K562 treated with DMSO at 1 percent for 48 hours (cell line): ENCODE data around the gene CSF3R. TPM values are rescaled to one million over a fixed set of nuclear protein-coding genes. Genes with fewer than 3 reads are reported as not detected.

Source experiments
- total RNA-seq: library from RNA; unstranded; fragments of 300-600 nt; gene quantifications from 2 replicates; pipeline ENCODE4 v1.2.3, GENCODE V29; 2022; ENCODE audit warnings: low replicate concordance; ENCODE audit errors: extremely low read depth

Gene CSF3R
- total RNA-seq = not detected in 2 replicates

DNA sequence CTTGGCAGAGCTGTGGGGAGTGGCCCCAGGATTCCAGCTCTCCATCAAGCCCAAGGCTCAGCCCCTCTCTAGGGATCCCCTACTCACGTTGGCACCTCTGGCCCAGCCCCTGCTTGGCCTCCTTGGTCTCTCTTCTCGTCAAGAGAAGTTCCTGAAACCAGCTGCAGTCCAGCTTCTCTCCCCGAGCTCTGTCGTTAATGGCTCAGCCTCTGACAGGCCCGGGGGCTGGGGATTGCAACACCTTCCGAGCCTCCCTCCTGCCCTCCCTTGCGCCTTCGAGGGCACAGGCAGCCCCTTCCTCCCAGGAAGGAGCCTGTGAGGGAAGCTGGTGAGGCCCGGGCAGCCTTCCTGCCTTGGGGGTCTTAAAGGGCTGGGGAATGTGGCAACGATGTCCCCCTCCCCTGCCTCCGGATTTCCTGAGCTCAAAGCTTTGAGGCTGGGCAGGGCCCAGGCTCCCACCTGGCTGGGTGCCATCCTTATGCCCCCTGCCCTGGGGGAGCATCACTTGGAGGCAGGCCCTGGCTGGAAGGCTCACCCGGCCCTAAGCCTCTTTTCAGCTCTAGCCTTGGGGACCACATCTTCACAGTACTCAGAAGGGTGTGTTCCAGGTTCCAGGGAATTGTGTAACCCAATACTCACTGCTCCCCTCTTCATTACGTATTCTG lies at the start of gene CSF3R:
TSS of gene CSF3R (minus strand) at position 190 of the 665 bp plus-strand sequence. CDS start 3,417 bp downstream, outside the sequence.

DNA sequence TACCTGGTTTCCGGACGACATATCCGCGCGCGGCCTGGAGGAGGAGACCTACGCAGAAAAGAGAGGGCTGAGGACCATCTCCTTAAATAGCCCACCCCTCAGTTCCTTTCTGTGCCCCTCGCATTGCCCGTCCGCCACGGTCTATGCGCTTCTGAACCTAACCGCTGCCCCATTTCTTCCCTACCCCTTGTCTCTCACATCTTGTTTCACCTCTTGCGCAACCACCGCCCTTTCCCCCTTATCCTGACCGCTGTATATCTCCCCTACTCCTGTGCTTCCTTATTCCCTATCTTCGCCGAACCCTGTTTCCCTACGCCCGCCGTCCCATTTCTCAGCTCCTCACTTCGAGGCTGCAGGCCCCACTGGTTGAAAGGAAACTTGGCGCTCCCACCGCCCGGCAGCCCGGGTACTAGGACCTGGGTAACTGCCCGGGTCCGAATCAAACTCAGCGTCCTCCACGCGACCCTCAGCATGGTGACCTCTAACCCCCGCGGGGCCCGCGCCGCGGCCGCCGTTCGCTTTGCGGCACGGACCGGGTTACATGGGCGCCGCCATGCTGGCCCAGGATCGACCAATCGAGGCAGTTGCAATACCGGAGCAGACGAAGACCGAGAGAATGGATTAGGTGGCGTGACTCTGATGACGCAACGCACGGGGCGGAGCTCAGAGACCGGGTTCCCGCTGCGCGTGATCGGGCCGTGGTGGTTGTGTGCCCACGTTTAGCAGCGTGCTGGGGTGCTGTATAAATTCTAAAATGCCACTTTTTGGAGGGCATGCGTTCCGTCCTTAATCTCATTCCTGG lies 18.7 kb downstream of the CSF3R start, which contains the start of gene MRPS15:
TSS of gene MRPS15 (minus strand) at position 582 of the 802 bp plus-strand sequence. CDS start at position 473, 109 bp downstream.

DNA sequence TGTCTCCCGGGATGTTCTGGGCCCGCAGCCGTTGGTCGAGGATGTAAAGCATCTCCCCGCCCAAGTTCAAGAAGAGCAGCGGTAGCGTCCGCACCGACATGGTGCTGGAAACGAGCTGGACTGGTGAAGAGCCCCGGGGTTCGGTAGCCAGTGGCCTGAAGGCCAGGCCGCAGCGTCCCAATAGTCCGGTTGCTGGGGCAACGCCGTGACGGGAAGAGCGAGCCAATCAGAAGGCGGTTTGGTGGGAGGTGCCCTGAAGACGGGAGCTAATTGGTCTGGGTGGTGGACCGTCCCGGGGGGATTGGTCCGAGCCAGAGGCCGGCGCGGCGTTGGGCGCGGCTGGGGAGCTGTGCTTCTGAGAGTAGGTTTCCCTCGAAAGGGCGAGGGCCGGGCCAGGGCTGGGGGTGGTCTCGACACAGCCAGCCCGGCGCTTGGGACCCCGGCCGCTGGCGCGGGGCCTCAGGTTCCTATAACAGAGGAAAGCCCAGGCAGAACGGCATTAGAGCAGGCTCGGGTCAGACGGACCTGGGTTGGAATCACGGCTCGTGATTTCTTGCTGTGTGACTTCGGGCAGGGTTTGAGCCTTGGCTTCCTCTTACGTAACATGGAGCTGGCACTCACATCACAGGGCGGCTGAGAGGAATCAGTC lies 32.3 kb downstream of the CSF3R start, which contains the start of gene OSCP1:
TSS of gene OSCP1 (minus strand) at position 182 of the 649 bp plus-strand sequence. CDS start at position 100, 82 bp downstream.

Other genes starting within 250 kb of the CSF3R start
- gene SH3D21, start 176.5 kb downstream of the CSF3R start, total RNA-seq = not detected in 2 replicates
- gene EVA1B, start 159.3 kb downstream of the CSF3R start, total RNA-seq = not detected in 2 replicates
- gene STK40, start 97.0 kb downstream of the CSF3R start, total RNA-seq = 684 TPM in 1 of 2 replicates, not detected in the other
- gene LSM10, start 85.0 kb downstream of the CSF3R start, total RNA-seq = not detected in 2 replicates
- not detected in 2 replicates for gene OSCP1, start 32.5 kb downstream of the CSF3R start, total RNA-seq
- gene MRPS15, start 18.5 kb downstream of the CSF3R start, total RNA-seq = not detected in 2 replicates